OCI-LY1 (cell line): ENCODE data around the gene OLIG2.

Source experiments
- CTCF ChIP-seq: fragments of 200-600 bp; sonication (generic), shearing (Covaris generic); IDR thresholded peaks from 2 replicates; pipeline ENCODE4 v1.5.1; 2017; ENCODE audit warnings: mild to moderate bottlenecking, antibody characterized with exemption, low read length, moderate library complexity, mixed read lengths
- EZH2 ChIP-seq: fragments of 200-600 bp; sonication (generic), shearing (Covaris generic); IDR thresholded peaks from 2 replicates; pipeline ENCODE4 v1.8.0; 2017; ENCODE audit warnings: borderline replicate concordance, mixed run types, mild to moderate bottlenecking, antibody characterized with exemption, low read length, moderate library complexity, mixed read lengths

- TF ChIP-seq EZH2 (no peak), CTCF (no peak)
Observed at GRCh38 chr21:33042812-33043211, 17.1 kb downstream of the OLIG2 start.
